DND-41 (cell line): ENCODE measurements around the gene MYCT1.

ENCODE experiments used
- CTCF ChIP-seq: IDR thresholded peaks from 2 replicates; pipeline ENCODE4 v1.5.1; 2012; ENCODE audit warnings: borderline replicate concordance, low read length, moderate library complexity, mild to moderate bottlenecking; ENCODE audit not compliant: poor library complexity, severe bottlenecking; ENCODE audit errors: extremely low read depth
- EZH2 ChIP-seq: IDR thresholded peaks from 3 replicates; pipeline ENCODE4 v1.6.1; 2012; ENCODE audit warnings: borderline replicate concordance, low read depth, mild to moderate bottlenecking, moderate library complexity, low read length, inconsistent platforms; ENCODE audit not compliant: severe bottlenecking

DNA sequence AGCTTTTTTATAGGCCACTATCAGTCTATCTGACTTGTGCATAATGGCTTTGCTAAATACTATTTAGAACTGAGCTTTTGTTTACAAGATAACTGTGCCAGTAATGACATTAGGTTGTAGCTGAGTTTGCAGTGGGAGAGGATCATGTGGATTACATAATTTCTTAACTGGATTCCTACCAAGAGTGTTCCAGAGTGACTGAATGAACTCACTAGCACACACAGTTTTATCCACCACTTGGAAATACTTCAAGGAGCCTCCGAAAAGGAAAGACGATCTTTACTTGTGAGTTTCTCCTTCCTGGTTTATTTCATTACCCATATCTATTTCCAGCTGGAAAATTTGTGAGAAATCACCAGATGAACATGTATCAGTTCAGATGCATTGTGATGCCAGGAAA is 49.6 kb upstream of the MYCT1 start:
- no peak for TF ChIP-seq CTCF
- TF ChIP-seq EZH2: no peak
